GM12872 (cell line): ENCODE results near the gene SLC9A2.

Source experiments
- TF ChIP-seq, protein P1 (sequence below): IDR thresholded peaks from 3 replicates; pipeline ENCODE4 v1.5.1; 2011; ENCODE audit warnings: low read depth, mild to moderate bottlenecking, low read length, moderate library complexity; ENCODE audit not compliant: insufficient read depth

Gene SLC9A2

DNA sequence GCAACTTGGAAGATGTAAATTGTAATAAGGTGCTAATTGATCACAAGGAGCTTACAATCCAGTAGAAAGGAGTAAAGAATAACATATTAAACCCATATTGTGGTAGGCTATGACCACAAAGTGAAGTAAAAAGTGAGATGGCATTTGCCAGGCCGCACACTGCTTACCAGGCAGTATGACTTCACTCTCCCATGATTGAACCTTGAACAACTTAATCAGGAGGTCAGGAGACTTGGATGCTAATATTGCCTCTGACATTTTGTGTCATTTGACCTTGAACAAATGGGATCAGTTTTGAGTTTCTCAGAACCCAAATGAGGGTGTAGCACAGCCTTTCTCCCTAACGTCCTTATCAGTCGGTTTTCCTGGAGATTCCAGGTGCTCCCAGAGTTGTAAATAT is 44.0 kb downstream of the SLC9A2 start:
- TF ChIP-seq, protein P1, sequence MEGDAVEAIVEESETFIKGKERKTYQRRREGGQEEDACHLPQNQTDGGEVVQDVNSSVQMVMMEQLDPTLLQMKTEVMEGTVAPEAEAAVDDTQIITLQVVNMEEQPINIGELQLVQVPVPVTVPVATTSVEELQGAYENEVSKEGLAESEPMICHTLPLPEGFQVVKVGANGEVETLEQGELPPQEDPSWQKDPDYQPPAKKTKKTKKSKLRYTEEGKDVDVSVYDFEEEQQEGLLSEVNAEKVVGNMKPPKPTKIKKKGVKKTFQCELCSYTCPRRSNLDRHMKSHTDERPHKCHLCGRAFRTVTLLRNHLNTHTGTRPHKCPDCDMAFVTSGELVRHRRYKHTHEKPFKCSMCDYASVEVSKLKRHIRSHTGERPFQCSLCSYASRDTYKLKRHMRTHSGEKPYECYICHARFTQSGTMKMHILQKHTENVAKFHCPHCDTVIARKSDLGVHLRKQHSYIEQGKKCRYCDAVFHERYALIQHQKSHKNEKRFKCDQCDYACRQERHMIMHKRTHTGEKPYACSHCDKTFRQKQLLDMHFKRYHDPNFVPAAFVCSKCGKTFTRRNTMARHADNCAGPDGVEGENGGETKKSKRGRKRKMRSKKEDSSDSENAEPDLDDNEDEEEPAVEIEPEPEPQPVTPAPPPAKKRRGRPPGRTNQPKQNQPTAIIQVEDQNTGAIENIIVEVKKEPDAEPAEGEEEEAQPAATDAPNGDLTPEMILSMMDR = no peak

- TF ChIP-seq, protein P1 = no peak
Observed at GRCh38 chr2:102664471-102664909, 45.1 kb downstream of the SLC9A2 start.

DNA sequence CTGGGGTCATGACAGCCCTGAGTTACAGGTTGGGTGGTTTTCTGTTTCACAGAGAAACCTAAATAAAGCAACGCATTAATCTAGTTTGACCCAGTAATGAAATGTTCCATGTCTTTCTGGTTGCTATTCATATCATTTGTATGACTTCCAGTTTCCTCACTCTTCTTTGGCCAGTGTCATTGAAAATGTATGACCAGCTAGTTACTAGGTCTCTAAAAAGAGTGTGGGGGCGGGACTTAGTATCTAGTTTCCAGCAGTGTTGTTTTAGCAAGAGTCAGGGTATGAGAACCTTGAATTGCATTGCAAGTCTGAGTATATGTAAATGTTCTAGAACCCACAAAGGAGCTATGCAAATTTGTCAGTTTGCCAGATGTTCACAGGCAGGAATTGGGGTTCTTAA is 47.7 kb downstream of the SLC9A2 start:
- TF ChIP-seq, protein P1 = no peak

DNA sequence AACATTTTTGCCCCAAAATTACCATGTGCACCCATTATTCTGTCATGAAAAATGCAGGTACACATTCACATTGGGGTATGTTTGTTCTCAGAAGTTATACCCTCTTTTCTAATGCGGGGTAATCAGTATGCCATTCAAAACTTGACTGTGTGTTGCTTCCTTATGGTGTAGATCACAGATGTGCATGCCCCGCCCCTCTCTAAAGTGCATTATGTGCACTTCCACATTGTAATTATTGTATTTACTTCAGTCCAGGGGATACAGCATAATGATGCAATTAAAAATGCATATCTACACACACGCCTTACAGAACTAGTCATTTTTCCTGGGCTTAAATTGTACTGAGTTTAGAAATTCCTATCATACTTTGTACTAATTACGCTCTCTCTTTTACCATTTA is 48.8 kb downstream of the SLC9A2 start:
- TF ChIP-seq, protein P1 = no peak

DNA sequence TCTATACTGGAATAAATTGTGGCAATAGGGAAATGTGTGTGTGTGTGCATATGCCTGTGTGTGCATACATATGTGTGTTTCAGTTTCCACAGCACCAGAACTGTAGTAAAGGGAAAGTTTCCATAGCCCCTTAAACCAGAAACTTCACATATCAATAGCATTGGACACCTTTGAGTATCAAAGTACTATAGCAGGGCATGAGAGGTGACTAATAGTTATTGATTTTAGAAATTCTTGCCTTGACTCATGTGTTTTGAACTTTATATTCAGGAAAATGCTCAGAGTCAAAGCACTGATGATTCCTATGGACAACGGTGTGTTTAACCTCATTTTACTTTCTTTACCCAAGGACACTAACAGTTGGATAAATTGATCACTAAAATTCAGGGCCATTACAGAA is 50.0 kb downstream of the SLC9A2 start:
- TF ChIP-seq, protein P1 = no peak

- TF ChIP-seq, protein P1 = no peak
Observed at GRCh38 chr2:102672107-102672776, 52.9 kb downstream of the SLC9A2 start.

- TF ChIP-seq, protein P1 = no peak
Observed at GRCh38 chr2:102674370-102674769, 55.0 kb downstream of the SLC9A2 start.

GRCh38 chr2:102674836-102675235 is 55.5 kb downstream of the SLC9A2 start:
- TF ChIP-seq, protein P1 = no peak
